ENCODE data around the gene C3orf62.
"Not testable (repeated sequence)": the region's sequence is repeated elsewhere in the genome, so short reads cannot be mapped to it uniquely, and the experiment has no call there.

Gene C3orf62

GRCh38 chr3:49255112-49255511 is 21.9 kb downstream of the C3orf62 start:
- DNase-seq (ENCODE audit: low spot score) (no peak), ATAC-seq (ENCODE audit: low read depth) (no peak; the same call in 2 of the 3 replicates)
- no peaks in the 10 kb centered on the region for H3K36me3 ChIP-seq (ENCODE audit: low read depth)
- no peaks in the 10 kb centered on the region for H3K9me3 ChIP-seq (ENCODE audit: severe bottlenecking)
- H3K4me3 ChIP-seq (ENCODE audit: severe bottlenecking): no peak overlapping the region
- no peaks in the 10 kb centered on the region for H3K27me3 ChIP-seq (ENCODE audit: insufficient read depth, poor library complexity, severe bottlenecking)
- no peak overlapping the region for H3K27ac ChIP-seq (ENCODE audit: poor library complexity, severe bottlenecking)
- H3K4me1 ChIP-seq (ENCODE audit: insufficient read depth, poor library complexity, severe bottlenecking): no peaks in the 10 kb centered on the region
- TF ChIP-seq CTCF (IDR thresholded peaks at IDR 0.05; ENCODE audit: poor library complexity, severe bottlenecking): no peak

DNA sequence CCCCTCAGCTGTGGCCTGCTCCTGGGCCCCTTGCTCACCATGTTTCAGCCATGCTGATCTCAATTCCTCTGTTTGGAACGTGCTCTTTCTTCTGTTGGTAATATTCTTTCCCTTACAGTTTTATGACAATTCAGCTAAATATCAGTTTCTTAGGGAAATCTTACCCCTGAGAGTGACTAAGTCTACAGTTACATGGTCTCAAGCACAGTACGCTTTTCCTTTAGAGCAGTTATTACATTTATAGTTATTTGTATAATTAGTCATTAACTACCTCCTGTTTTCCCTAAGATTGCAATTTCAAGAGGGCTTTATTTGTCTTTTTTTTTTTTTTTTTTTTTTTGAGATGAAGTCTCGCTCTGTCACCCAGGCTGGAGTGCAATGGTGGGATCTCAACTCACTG is 23.5 kb downstream of the C3orf62 start:
- DNase-seq (ENCODE audit: low spot score): no peak
- Histone ChIP-seq H3K36me3 (ENCODE audit: low read depth) (no peaks in the 10 kb centered on the region), H3K4me1 (ENCODE audit: insufficient read depth, poor library complexity, severe bottlenecking) (no peaks in the 10 kb centered on the region), H3K27ac (ENCODE audit: poor library complexity, severe bottlenecking) (no peak overlapping the region), H3K27me3 (ENCODE audit: insufficient read depth, poor library complexity, severe bottlenecking) (no peaks in the 10 kb centered on the region), H3K4me3 (ENCODE audit: severe bottlenecking) (no peak overlapping the region), H3K9me3 (ENCODE audit: severe bottlenecking) (no peaks in the 10 kb centered on the region)
- no peak for ATAC-seq (ENCODE audit: low read depth)
- TF ChIP-seq CTCF (IDR thresholded peaks at IDR 0.05; ENCODE audit: poor library complexity, severe bottlenecking): no peak

DNA sequence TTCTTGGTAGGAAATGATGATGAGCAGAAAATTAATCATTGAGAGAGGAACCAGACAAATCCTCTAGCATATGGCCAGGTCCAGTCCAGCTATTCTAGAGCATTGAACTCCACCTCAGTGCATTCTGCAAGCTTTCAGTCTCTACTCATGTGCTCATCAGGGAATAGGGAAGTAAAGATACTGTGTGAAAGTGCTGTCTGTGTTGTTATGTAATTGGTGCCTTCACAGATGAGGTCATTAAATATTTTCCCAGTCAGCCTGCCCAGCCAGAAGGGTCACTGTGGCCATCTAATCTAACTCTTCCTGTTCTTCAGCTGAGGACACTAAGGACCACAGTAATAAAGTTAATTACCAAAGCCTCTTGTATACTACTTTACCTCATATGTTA is 28.2 kb downstream of the C3orf62 start:
- H3K4me3 ChIP-seq (ENCODE audit: severe bottlenecking): no peak overlapping the region
- peaks cover 10% of the 10 kb centered on the region for H3K4me1 ChIP-seq (ENCODE audit: insufficient read depth, poor library complexity, severe bottlenecking)
- ATAC-seq (ENCODE audit: low read depth): no peak
- DNase-seq (ENCODE audit: low spot score): no peak
- H3K9me3 ChIP-seq (ENCODE audit: severe bottlenecking): no peaks in the 10 kb centered on the region
- H3K27ac ChIP-seq (ENCODE audit: poor library complexity, severe bottlenecking): no peak overlapping the region
- TF ChIP-seq CTCF (IDR thresholded peaks at IDR 0.05; ENCODE audit: poor library complexity, severe bottlenecking): no peak
- no peaks in the 10 kb centered on the region for H3K27me3 ChIP-seq (ENCODE audit: insufficient read depth, poor library complexity, severe bottlenecking)
- no peaks in the 10 kb centered on the region for H3K36me3 ChIP-seq (ENCODE audit: low read depth)

DNA sequence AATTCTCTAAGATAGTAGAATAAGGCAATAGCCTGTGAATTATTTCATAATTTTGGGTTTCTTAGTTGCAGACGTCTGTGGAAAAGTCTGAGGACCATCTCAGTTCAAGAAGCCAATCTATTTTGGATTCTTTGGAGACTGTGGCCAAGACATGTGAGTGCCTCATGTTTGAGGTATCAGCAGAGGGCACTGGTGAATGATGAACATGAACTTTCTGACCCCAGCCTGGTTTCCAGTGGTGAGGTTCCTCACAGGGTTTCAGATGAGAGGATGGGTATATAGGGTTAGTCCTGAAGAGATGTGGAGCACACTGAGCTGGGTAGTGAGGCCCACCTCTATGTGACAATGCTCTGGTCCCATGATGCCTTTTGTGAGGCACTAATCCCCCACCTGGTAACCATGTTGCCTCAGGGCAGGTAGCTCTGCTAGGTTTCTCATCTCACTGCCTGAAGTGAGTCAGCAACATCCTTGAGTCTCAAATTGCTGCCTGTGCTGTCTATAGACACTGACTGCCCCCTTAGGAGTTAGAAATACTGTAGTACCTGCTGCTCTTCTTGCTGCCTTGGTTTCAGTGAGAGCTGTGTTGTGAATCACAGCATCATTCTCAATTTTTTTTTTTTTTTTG is 32.3 kb downstream of the C3orf62 start:
- H3K27me3 ChIP-seq (ENCODE audit: insufficient read depth, poor library complexity, severe bottlenecking): no peaks in the 10 kb centered on the region
- DNase-seq (ENCODE audit: low spot score) (peak; percentile 75), ATAC-seq (ENCODE audit: low read depth) (peak; percentile 98)
- H3K9me3 ChIP-seq (ENCODE audit: severe bottlenecking): no peaks in the 10 kb centered on the region
- TF ChIP-seq CTCF (IDR thresholded peaks at IDR 0.05; ENCODE audit: poor library complexity, severe bottlenecking): no peak
- H3K27ac ChIP-seq (ENCODE audit: poor library complexity, severe bottlenecking): peak overlapping the region; percentile 26
- H3K36me3 ChIP-seq (ENCODE audit: low read depth): no peaks in the 10 kb centered on the region
- H3K4me3 ChIP-seq (ENCODE audit: severe bottlenecking): no peak overlapping the region
- peaks cover 10% of the 10 kb centered on the region for H3K4me1 ChIP-seq (ENCODE audit: insufficient read depth, poor library complexity, severe bottlenecking)

GRCh38 chr3:49240091-49240490 is 36.9 kb downstream of the C3orf62 start:
- ATAC-seq (ENCODE audit: low read depth); H3K27me3 ChIP-seq (ENCODE audit: insufficient read depth, poor library complexity, severe bottlenecking); H3K9me3 ChIP-seq (ENCODE audit: severe bottlenecking); H3K27ac ChIP-seq (ENCODE audit: poor library complexity, severe bottlenecking); H3K36me3 ChIP-seq (ENCODE audit: low read depth); H3K4me3 ChIP-seq (ENCODE audit: severe bottlenecking); DNase-seq (ENCODE audit: low spot score): not testable (repeated sequence)
- H3K4me1 ChIP-seq (ENCODE audit: insufficient read depth, poor library complexity, severe bottlenecking): peaks cover 22% of the 10 kb centered on the region

Data from RWPE2 (cell line).